SK-N-SH treated with all-trans-retinoic acid at 6 μM for 48 hours (cell line): ENCODE data around the gene NAIF1.
A peak's percentile ranks its signal among the peaks of the same experiment; 100 is the strongest.

Experiments
- ATAC-seq: fragments of 200-7000 bp; cut with Tn5 transposase; 3 replicates; pipeline ENCODE4 v1.9.1; 2020; ENCODE audit warnings: mild to moderate bottlenecking, moderate library complexity
- BACH2 ChIP-seq: fragments of 250-450 bp; sonication (Bioruptor Pico); IDR thresholded peaks from 2 replicates; pipeline ENCODE4 v1.9.0; 2021; ENCODE audit warnings: mild to moderate bottlenecking, borderline replicate concordance
- CSDC2 ChIP-seq: fragments of 250-450 bp; sonication (Bioruptor Pico); IDR thresholded peaks from 2 replicates; pipeline ENCODE4 v1.5.0; 2020; ENCODE audit warnings: mild to moderate bottlenecking, moderate library complexity
- ESRRG ChIP-seq: fragments of 250-450 bp; sonication (Bioruptor Pico); IDR thresholded peaks from 2 replicates; pipeline ENCODE4 v1.6.1; 2021; ENCODE audit warnings: mild to moderate bottlenecking
- GLIS3 ChIP-seq: fragments of 250-450 bp; sonication (Bioruptor Pico); IDR thresholded peaks from 2 replicates; pipeline ENCODE4 v1.5.0; 2020; ENCODE audit warnings: mild to moderate bottlenecking, moderate library complexity
- ISL1 ChIP-seq: fragments of 250-450 bp; sonication (Bioruptor Pico); IDR thresholded peaks from 2 replicates; pipeline ENCODE4 v2.1.2; 2022; ENCODE audit warnings: mild to moderate bottlenecking, moderate library complexity
- OSR1 ChIP-seq: fragments of 250-450 bp; sonication (Bioruptor Pico); IDR thresholded peaks from 2 replicates; pipeline ENCODE4 v1.8.0; 2022; ENCODE audit warnings: moderate library complexity, mild to moderate bottlenecking, inconsistent platforms
- PPARA ChIP-seq: fragments of 250-450 bp; sonication (Bioruptor Pico); IDR thresholded peaks from 2 replicates; pipeline ENCODE4 v1.5.0; 2020; ENCODE audit warnings: mild to moderate bottlenecking, borderline replicate concordance
- RARB ChIP-seq: fragments of 250-450 bp; sonication (Bioruptor Pico); IDR thresholded peaks from 2 replicates; pipeline ENCODE4 v1.8.0; 2021; ENCODE audit warnings: mild to moderate bottlenecking, moderate library complexity
- SNAI2 ChIP-seq: fragments of 250-450 bp; sonication (Bioruptor Pico); IDR thresholded peaks from 2 replicates; pipeline ENCODE4 v1.5.0; 2020; ENCODE audit warnings: mild to moderate bottlenecking, moderate library complexity
- TCF4 ChIP-seq: fragments of 250-450 bp; sonication (Bioruptor Pico); IDR thresholded peaks from 2 replicates; pipeline ENCODE4 v1.8.0; 2021; ENCODE audit warnings: mild to moderate bottlenecking, moderate library complexity, borderline replicate concordance
- TOX ChIP-seq: fragments of 250-450 bp; sonication (Bioruptor Pico); IDR thresholded peaks from 2 replicates; pipeline ENCODE4 v1.8.0; 2021; ENCODE audit warnings: mild to moderate bottlenecking, moderate library complexity, borderline replicate concordance
- ZC3H10 ChIP-seq: fragments of 250-450 bp; sonication (Bioruptor Pico); IDR thresholded peaks from 2 replicates; pipeline ENCODE4 v1.5.1; 2021; ENCODE audit warnings: mild to moderate bottlenecking, moderate library complexity
- ZFP3 ChIP-seq: fragments of 250-450 bp; sonication (Bioruptor Pico); IDR thresholded peaks from 2 replicates; pipeline ENCODE4 v1.5.0; 2020; ENCODE audit warnings: mild to moderate bottlenecking, moderate library complexity
- ZNF565 ChIP-seq: fragments of 450-650 bp; formaldehyde crosslinking; conservative IDR thresholded peaks from 2 replicates; pipeline ENCODE4 v1.5.0; 2020; ENCODE audit warnings: low read depth, mild to moderate bottlenecking, moderate library complexity
- ZNF70 ChIP-seq: fragments of 450-650 bp; formaldehyde crosslinking; IDR thresholded peaks from 2 replicates; pipeline ENCODE4 v1.5.0; 2020; ENCODE audit warnings: mild to moderate bottlenecking, moderate library complexity
- TF ChIP-seq, protein P1 (sequence below): fragments of 250-450 bp; sonication (Bioruptor Pico); IDR thresholded peaks from 2 replicates; pipeline ENCODE4 v1.5.1; 2021; ENCODE audit warnings: mild to moderate bottlenecking, moderate library complexity
- TF ChIP-seq, protein P2 (sequence below): fragments of 250-450 bp; sonication (Bioruptor Pico); IDR thresholded peaks from 2 replicates; pipeline ENCODE4 v1.8.0; 2021; ENCODE audit warnings: low read depth, mild to moderate bottlenecking, moderate library complexity, borderline replicate concordance
- TF ChIP-seq, protein P3 (sequence below): fragments of 250-450 bp; sonication (Bioruptor Pico); IDR thresholded peaks from 2 replicates; pipeline ENCODE4 v1.5.0; 2020; ENCODE audit warnings: mild to moderate bottlenecking, moderate library complexity
- TF ChIP-seq, protein P4 (sequence below): fragments of 250-450 bp; sonication (Bioruptor Pico); IDR thresholded peaks from 2 replicates; pipeline ENCODE4 v1.8.0; 2020; ENCODE audit warnings: mild to moderate bottlenecking, moderate library complexity, borderline replicate concordance

NAIF1 gene

DNA sequence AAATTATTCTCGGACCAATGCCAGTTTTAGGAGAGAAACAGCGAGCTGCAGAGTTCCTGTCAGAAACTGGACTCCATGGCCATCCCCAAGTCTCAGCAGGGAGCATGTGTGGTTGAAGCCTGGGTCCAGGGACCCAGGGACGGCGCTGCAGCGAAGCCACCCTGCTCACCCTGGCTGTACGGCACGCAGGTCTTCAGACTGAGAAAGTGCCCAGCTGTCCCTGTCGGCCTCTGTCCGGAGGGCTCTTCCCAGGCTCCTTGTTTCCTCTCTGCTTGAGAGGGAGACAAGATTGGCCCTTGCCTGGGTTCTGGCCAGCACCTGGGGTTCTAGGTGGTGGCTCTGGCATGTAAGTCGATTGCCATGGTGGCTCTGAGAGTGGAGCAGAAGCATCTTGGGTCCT, 33.5 kb upstream of the NAIF1 start:
- ATAC-seq = no peak
- TF ChIP-seq GLIS3 (CRISPR knock-in tag) = no peak
- TF ChIP-seq, protein P1, sequence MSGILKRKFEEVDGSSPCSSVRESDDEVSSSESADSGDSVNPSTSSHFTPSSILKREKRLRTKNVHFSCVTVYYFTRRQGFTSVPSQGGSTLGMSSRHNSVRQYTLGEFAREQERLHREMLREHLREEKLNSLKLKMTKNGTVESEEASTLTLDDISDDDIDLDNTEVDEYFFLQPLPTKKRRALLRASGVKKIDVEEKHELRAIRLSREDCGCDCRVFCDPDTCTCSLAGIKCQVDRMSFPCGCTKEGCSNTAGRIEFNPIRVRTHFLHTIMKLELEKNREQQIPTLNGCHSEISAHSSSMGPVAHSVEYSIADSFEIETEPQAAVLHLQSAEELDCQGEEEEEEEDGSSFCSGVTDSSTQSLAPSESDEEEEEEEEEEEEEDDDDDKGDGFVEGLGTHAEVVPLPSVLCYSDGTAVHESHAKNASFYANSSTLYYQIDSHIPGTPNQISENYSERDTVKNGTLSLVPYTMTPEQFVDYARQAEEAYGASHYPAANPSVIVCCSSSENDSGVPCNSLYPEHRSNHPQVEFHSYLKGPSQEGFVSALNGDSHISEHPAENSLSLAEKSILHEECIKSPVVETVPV (CRISPR knock-in tag) = no peak
- no peak for TF ChIP-seq SNAI2 (CRISPR knock-in tag)
- no peak for TF ChIP-seq RARB (CRISPR knock-in tag)
- TF ChIP-seq, all 23 proteins: peak for 0

DNA sequence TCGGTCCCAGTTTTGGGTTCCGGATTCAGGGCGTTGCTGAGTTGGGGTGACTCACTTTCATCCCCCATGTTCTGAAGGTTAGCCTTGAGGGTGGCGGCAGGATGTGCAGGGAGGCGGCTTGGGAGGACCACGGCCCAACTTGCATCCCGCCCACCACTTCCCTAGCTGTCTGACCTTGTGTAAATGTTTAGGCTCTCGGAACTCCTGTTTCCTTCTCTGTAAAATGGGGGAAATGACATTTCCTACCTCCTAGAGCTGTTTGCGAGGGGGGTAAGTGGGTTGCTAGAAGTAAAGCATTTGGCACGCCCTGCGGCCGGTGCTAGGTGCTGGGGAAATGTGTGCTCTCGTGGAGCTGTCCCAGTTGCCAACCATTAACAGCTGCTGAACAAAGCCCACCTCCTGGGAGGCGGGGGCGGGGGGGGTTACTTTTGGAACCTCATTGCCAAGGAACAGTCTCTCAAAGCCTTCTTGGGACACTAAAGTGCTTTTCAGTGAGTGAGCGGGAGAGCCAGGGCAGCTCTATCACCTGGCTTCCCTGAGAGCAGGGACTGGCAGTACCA, 32.9 kb upstream of the NAIF1 start:
- TF ChIP-seq ISL1 (CRISPR knock-in tag) = no peak
- TF ChIP-seq, protein P2, sequence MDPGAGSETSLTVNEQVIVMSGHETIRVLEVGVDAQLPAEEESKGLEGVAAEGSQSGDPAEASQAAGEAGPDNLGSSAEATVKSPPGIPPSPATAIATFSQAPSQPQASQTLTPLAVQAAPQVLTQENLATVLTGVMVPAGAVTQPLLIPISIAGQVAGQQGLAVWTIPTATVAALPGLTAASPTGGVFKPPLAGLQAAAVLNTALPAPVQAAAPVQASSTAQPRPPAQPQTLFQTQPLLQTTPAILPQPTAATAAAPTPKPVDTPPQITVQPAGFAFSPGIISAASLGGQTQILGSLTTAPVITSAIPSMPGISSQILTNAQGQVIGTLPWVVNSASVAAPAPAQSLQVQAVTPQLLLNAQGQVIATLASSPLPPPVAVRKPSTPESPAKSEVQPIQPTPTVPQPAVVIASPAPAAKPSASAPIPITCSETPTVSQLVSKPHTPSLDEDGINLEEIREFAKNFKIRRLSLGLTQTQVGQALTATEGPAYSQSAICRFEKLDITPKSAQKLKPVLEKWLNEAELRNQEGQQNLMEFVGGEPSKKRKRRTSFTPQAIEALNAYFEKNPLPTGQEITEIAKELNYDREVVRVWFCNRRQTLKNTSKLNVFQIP (CRISPR knock-in tag) = no peak
- TF ChIP-seq PPARA (CRISPR knock-in tag) = no peak
- no peak for TF ChIP-seq ZNF565 (CRISPR knock-in tag)
- TF ChIP-seq CSDC2 = no peak
- no peak for TF ChIP-seq TOX (CRISPR knock-in tag)
- no peak for TF ChIP-seq TCF4
- TF ChIP-seq, protein P3, sequence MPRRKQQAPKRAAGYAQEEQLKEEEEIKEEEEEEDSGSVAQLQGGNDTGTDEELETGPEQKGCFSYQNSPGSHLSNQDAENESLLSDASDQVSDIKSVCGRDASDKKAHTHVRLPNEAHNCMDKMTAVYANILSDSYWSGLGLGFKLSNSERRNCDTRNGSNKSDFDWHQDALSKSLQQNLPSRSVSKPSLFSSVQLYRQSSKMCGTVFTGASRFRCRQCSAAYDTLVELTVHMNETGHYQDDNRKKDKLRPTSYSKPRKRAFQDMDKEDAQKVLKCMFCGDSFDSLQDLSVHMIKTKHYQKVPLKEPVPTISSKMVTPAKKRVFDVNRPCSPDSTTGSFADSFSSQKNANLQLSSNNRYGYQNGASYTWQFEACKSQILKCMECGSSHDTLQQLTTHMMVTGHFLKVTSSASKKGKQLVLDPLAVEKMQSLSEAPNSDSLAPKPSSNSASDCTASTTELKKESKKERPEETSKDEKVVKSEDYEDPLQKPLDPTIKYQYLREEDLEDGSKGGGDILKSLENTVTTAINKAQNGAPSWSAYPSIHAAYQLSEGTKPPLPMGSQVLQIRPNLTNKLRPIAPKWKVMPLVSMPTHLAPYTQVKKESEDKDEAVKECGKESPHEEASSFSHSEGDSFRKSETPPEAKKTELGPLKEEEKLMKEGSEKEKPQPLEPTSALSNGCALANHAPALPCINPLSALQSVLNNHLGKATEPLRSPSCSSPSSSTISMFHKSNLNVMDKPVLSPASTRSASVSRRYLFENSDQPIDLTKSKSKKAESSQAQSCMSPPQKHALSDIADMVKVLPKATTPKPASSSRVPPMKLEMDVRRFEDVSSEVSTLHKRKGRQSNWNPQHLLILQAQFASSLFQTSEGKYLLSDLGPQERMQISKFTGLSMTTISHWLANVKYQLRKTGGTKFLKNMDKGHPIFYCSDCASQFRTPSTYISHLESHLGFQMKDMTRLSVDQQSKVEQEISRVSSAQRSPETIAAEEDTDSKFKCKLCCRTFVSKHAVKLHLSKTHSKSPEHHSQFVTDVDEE = no peak
- TF ChIP-seq, protein P1 (CRISPR knock-in tag) = no peak
- TF ChIP-seq RARB (CRISPR knock-in tag) = no peak
- no peak for TF ChIP-seq ZNF70 (CRISPR knock-in tag)
- no peak for TF ChIP-seq SNAI2 (CRISPR knock-in tag)
- TF ChIP-seq BACH2 (CRISPR knock-in tag) = no peak
- no peak for ATAC-seq

DNA sequence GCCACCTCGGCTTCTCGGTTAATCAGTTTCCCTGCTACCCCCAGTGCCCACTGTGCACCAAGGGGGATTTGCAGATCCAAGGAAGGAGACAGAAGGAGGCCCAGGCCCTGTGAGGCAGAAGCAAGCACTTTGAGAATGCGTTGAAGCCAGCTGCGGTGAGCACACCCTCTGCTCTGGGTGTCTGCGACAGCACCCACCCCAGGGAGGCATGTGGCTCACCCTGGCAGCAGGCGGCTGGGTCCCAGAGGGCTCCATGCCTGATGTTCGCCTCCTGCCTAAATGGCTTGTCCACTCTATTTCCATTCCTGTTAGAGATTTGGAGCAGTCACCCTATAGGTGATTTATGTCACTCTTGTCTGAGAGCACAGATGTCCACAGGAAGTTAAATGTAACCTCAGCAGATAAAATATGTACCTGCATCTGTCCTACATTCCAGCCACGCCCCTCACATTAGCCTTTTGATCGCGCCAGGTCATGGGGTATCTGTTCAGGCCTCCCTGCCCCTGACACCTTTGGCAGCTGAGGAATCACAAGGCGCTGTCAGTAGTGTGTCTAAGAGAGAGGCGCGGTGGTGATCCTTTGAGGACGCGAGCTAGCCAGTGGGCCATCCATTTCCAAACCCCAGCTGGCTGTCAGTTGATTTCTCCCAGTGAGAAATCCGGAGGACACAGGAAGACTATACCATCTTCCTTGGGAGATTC, 32.3 kb upstream of the NAIF1 start:
- TF ChIP-seq RARB (CRISPR knock-in tag) = no peak
- TF ChIP-seq, all 23 proteins: peak for 0
- no peak for ATAC-seq

DNA sequence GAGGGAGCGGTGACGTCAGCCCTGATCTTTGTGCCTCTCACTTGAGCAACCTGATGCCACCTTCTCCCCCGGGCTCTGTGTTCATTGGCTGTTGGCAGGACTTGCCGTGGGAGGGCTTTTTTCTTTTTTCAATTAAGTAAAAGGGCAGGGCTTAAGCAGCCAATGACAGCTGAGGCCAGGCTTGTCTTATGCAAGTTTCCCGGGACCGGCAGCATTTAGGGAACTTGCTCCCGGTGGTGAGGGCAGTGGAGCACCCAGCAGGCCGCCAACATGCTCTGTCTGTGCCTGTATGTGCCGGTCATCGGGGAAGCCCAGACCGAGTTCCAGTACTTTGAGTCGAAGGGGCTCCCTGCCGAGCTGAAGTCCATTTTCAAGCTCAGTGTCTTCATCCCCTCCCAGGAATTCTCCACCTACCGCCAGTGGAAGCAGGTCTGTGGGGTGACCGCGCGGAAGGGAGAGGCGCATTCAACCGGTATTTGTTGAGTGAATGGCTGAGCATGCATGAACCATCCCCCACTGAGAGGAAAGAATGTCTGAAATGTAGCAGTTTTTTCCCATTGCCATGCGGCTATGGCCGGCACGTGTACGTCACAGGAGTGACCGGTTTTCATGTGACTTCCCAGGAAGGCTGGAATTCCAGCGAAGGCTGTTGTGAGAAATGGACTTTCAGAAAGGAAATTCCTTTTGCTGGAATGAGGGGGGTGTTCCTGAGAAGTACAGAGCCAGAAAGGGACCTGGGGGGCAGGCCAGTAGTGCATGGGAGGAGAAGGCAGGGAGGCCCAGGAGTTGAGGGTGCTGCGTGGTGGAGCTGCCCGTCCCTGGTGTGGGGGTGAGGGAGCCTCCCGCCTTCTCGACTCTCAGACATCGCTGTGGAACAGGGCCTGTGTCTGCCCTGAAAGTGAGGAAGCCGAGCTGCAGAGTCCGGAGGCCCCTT, 31.4 kb upstream of the NAIF1 start:
- ATAC-seq = peak; percentile 39
- TF ChIP-seq, protein P2 (CRISPR knock-in tag) = no peak
- TF ChIP-seq ZNF70 (CRISPR knock-in tag) (no peak), BACH2 (CRISPR knock-in tag) (no peak), GLIS3 (CRISPR knock-in tag) (no peak), CSDC2 (no peak), TCF4 (no peak), ZC3H10 (CRISPR knock-in tag) (no peak), PPARA (CRISPR knock-in tag) (no peak), ISL1 (CRISPR knock-in tag) (no peak), OSR1 (CRISPR knock-in tag) (no peak), ZFP3 (CRISPR knock-in tag) (no peak), ESRRG (no peak)
- TF ChIP-seq, protein P4, sequence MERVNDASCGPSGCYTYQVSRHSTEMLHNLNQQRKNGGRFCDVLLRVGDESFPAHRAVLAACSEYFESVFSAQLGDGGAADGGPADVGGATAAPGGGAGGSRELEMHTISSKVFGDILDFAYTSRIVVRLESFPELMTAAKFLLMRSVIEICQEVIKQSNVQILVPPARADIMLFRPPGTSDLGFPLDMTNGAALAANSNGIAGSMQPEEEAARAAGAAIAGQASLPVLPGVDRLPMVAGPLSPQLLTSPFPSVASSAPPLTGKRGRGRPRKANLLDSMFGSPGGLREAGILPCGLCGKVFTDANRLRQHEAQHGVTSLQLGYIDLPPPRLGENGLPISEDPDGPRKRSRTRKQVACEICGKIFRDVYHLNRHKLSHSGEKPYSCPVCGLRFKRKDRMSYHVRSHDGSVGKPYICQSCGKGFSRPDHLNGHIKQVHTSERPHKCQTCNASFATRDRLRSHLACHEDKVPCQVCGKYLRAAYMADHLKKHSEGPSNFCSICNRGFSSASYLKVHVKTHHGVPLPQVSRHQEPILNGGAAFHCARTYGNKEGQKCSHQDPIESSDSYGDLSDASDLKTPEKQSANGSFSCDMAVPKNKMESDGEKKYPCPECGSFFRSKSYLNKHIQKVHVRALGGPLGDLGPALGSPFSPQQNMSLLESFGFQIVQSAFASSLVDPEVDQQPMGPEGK (CRISPR knock-in tag) = no peak
